HEK293 (cell line): Measurements from ENCODE around the gene DGKQ.

ENCODE experiments used
- CTCF ChIA-PET: fragments of 350-600 bp; formaldehyde crosslinking; extraction: SDS; loops from one replicate; lab custom pipeline; 2021; ENCODE audit warnings: antibody characterized with exemption; lab: Yijun Ruan, JAX
- POLR2A ChIA-PET: fragments of 300-600 bp; formaldehyde crosslinking; extraction: SDS; loops from one replicate; lab custom pipeline; 2020; ENCODE audit warnings: antibody characterized with exemption, inconsistent platforms; lab: Yijun Ruan, JAX
- H3K27ac ChIP-seq: fragments of 200-500 bp; sonication (Bioruptor generic); 2 replicates; pipeline ENCODE4 v1.5.1; 2014; ENCODE audit warnings: low read depth, low read length, control low read depth, inconsistent platforms; ENCODE audit errors: extremely low read depth
- H3K36me3 ChIP-seq, 2 experiments: fragments of 200-500 bp in 1 of 2; sonication (Bioruptor generic) in 1 of 2; 1 replicate in 1 of 2; 2 replicates in 1 of 2; pipeline ENCODE4 v1.5.1; 2014 to 2017; ENCODE audit warnings: inconsistent platforms in 2 of 2, low read length in 2 of 2; ENCODE audit not compliant: control insufficient read depth in 2 of 2, insufficient read depth in 1 of 2
- H3K4me1 ChIP-seq: fragments of 200-500 bp; sonication (Bioruptor generic); 2 replicates; pipeline ENCODE4 v1.5.1; 2014; ENCODE audit warnings: mild to moderate bottlenecking, low read length, inconsistent platforms; ENCODE audit not compliant: control insufficient read depth, insufficient read depth
- H3K4me3 ChIP-seq: 2 replicates; pipeline ENCODE4 v1.5.1; 2011; ENCODE audit warnings: low read depth, mild to moderate bottlenecking, control low read depth, low read length, moderate library complexity
- H3K9me3 ChIP-seq: fragments of 200-500 bp; sonication (Bioruptor generic); 2 replicates; pipeline ENCODE4 v1.5.1; 2014; ENCODE audit warnings: low read depth, low read length, inconsistent platforms; ENCODE audit not compliant: control insufficient read depth, insufficient read depth
- ELK4 ChIP-seq: IDR thresholded peaks from 2 replicates; pipeline ENCODE4 v1.6.1; 2011; ENCODE audit warnings: mild to moderate bottlenecking, low read depth, low read length, borderline replicate concordance
- GLIS2 ChIP-seq: fragments of 450-650 bp; formaldehyde crosslinking; IDR thresholded peaks from 2 replicates; pipeline ENCODE4 v1.5.1; 2016; ENCODE audit warnings: missing biosample characterization, missing genetic modification characterization
- PRDM10 ChIP-seq: fragments of 450-650 bp; formaldehyde crosslinking; IDR thresholded peaks from 2 replicates; pipeline ENCODE4 v1.5.1; 2016; ENCODE audit warnings: missing biosample characterization, missing genetic modification characterization
- REPIN1 ChIP-seq: fragments of 450-650 bp; formaldehyde crosslinking; IDR thresholded peaks from 2 replicates; pipeline ENCODE4 v1.5.1; 2017; ENCODE audit warnings: missing biosample characterization, missing genetic modification characterization, low read depth
- ZBTB7A ChIP-seq: fragments of 450-650 bp; formaldehyde crosslinking; IDR thresholded peaks from 2 replicates; pipeline ENCODE4 v1.5.1; 2016; ENCODE audit warnings: low read depth, missing biosample characterization, missing genetic modification characterization
- ZNF112 ChIP-seq: fragments of 450-650 bp; formaldehyde crosslinking; IDR thresholded peaks from 2 replicates; pipeline ENCODE4 v1.5.0; 2017; ENCODE audit warnings: missing biosample characterization, missing genetic modification characterization
- ZNF132 ChIP-seq: fragments of 450-650 bp; formaldehyde crosslinking; IDR thresholded peaks from 2 replicates; pipeline ENCODE4 v1.5.1; 2017; ENCODE audit warnings: missing biosample characterization, missing genetic modification characterization, borderline replicate concordance
- ZNF148 ChIP-seq: fragments of 450-650 bp; formaldehyde crosslinking; IDR thresholded peaks from 2 replicates; pipeline ENCODE4 v1.5.0; 2017; ENCODE audit warnings: missing biosample characterization, missing genetic modification characterization, borderline replicate concordance
- ZNF174 ChIP-seq: fragments of 450-650 bp; formaldehyde crosslinking; IDR thresholded peaks from 2 replicates; pipeline ENCODE4 v1.5.0; 2017; ENCODE audit warnings: missing biosample characterization, mild to moderate bottlenecking, missing genetic modification characterization
- ZNF18 ChIP-seq: fragments of 450-650 bp; formaldehyde crosslinking; IDR thresholded peaks from 2 replicates; pipeline ENCODE4 v1.5.1; 2016; ENCODE audit warnings: missing biosample characterization, missing genetic modification characterization
- ZNF350 ChIP-seq: fragments of 450-650 bp; formaldehyde crosslinking; IDR thresholded peaks from 2 replicates; pipeline ENCODE4 v1.5.0; 2017; ENCODE audit warnings: missing biosample characterization, mild to moderate bottlenecking, missing genetic modification characterization
- ZNF362 ChIP-seq: fragments of 450-650 bp; formaldehyde crosslinking; IDR thresholded peaks from 2 replicates; pipeline ENCODE4 v1.5.1; 2016; ENCODE audit warnings: missing biosample characterization, missing genetic modification characterization
- ZNF391 ChIP-seq: fragments of 450-650 bp; formaldehyde crosslinking; IDR thresholded peaks from 2 replicates; pipeline ENCODE4 v1.5.1; 2016; ENCODE audit warnings: low read depth, missing biosample characterization, missing genetic modification characterization, borderline replicate concordance
- ZNF433 ChIP-seq: fragments of 450-650 bp; formaldehyde crosslinking; IDR thresholded peaks from 2 replicates; pipeline ENCODE4 v1.5.1; 2016; ENCODE audit warnings: missing biosample characterization, missing genetic modification characterization, low read depth
- ZNF544 ChIP-seq: fragments of 450-650 bp; formaldehyde crosslinking; IDR thresholded peaks from 2 replicates; pipeline ENCODE4 v1.5.0; 2017; ENCODE audit warnings: missing biosample characterization, missing genetic modification characterization
- ZNF610 ChIP-seq: fragments of 450-650 bp; formaldehyde crosslinking; IDR thresholded peaks from 2 replicates; pipeline ENCODE4 v1.5.1; 2016; ENCODE audit warnings: missing biosample characterization, missing genetic modification characterization, borderline replicate concordance
- ZNF747 ChIP-seq: fragments of 450-650 bp; formaldehyde crosslinking; IDR thresholded peaks from 2 replicates; pipeline ENCODE4 v1.5.1; 2016; ENCODE audit warnings: missing biosample characterization, missing genetic modification characterization
- ZNF76 ChIP-seq: fragments of 450-650 bp; formaldehyde crosslinking; IDR thresholded peaks from 2 replicates; pipeline ENCODE4; 2016; ENCODE audit warnings: low read depth, missing biosample characterization, missing genetic modification characterization, borderline replicate concordance
- ZNF830 ChIP-seq: fragments of 450-650 bp; IDR thresholded peaks from 2 replicates; pipeline ENCODE4 v1.5.0; 2018; ENCODE audit warnings: missing biosample characterization, missing genetic modification characterization, low read depth, mild to moderate bottlenecking, moderate library complexity

Gene DGKQ

GRCh38 chr4:1002631-1003251 is 29.4 kb upstream of the DGKQ start:
- Histone ChIP-seq H3K27ac (no peak overlapping the region), H3K4me3 (no peak overlapping the region), H3K36me3 (no peaks in the 10 kb centered on the region), H3K4me1 (no peaks in the 10 kb centered on the region), H3K9me3 (no peaks in the 10 kb centered on the region)
- ChIA-PET CTCF (no interaction called here), POLR2A (no interaction called here)
- no peak for TF ChIP-seq PRDM10 (tag by site-specific recombination)

- TF ChIP-seq ZNF132 (tag by site-specific recombination) (no peak), ZNF112 (tag by site-specific recombination) (no peak), ELK4 (no peak), ZBTB7A (no peak), ZNF747 (tag by site-specific recombination) (no peak), ZNF148 (tag by site-specific recombination) (no peak), ZNF391 (tag by site-specific recombination) (no peak), ZNF610 (tag by site-specific recombination) (no peak), GLIS2 (tag by site-specific recombination) (no peak), ZNF18 (no peak), ZNF174 (no peak), ZNF544 (no peak), ZNF433 (no peak), ZNF830 (tag by site-specific recombination) (no peak), ZNF350 (tag by site-specific recombination) (no peak), ZNF76 (no peak), REPIN1 (tag by site-specific recombination) (no peak), ZNF362 (no peak)
Measured at GRCh38 chr4:1002131-1002630, 28.8 kb upstream of the DGKQ start.

More at GRCh38 chr4:1002131-1002630, 28.8 kb upstream of the DGKQ start:
- Histone ChIP-seq H3K9me3 (no peaks in the 10 kb centered on the region), H3K4me3 (no peak overlapping the region), H3K36me3 (no peaks in the 10 kb centered on the region), H3K4me1 (no peaks in the 10 kb centered on the region; the same call in 1 of the 2 replicates), H3K27ac (no peak overlapping the region)
- ChIA-PET POLR2A (no interaction called here), CTCF (no interaction called here)
